ENCODE results near the gene DAAM1.

- TF ChIP-seq, protein P1, sequence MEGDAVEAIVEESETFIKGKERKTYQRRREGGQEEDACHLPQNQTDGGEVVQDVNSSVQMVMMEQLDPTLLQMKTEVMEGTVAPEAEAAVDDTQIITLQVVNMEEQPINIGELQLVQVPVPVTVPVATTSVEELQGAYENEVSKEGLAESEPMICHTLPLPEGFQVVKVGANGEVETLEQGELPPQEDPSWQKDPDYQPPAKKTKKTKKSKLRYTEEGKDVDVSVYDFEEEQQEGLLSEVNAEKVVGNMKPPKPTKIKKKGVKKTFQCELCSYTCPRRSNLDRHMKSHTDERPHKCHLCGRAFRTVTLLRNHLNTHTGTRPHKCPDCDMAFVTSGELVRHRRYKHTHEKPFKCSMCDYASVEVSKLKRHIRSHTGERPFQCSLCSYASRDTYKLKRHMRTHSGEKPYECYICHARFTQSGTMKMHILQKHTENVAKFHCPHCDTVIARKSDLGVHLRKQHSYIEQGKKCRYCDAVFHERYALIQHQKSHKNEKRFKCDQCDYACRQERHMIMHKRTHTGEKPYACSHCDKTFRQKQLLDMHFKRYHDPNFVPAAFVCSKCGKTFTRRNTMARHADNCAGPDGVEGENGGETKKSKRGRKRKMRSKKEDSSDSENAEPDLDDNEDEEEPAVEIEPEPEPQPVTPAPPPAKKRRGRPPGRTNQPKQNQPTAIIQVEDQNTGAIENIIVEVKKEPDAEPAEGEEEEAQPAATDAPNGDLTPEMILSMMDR (IDR thresholded peaks at IDR 0.05) = no peak
- no peak for TF ChIP-seq POLR2A (IDR thresholded peaks at IDR 0.05)
Measured at GRCh38 chr14:59347511-59347900, 159.0 kb downstream of the DAAM1 start.

Data from thyroid gland (tissue), 4 donors.